Measurements from ENCODE around the gene SENP2. TPM values are rescaled to one million over a fixed set of nuclear protein-coding genes. Genes with fewer than 3 reads are reported as not detected.

The SENP2 gene
- total and polyA plus RNA-seq, 10 of the 15 experiments (the other 5 are each of a cell fraction or from before 2014, with no cell fraction given): 9.0 to 42.7 (median 25.1) TPM

DNA sequence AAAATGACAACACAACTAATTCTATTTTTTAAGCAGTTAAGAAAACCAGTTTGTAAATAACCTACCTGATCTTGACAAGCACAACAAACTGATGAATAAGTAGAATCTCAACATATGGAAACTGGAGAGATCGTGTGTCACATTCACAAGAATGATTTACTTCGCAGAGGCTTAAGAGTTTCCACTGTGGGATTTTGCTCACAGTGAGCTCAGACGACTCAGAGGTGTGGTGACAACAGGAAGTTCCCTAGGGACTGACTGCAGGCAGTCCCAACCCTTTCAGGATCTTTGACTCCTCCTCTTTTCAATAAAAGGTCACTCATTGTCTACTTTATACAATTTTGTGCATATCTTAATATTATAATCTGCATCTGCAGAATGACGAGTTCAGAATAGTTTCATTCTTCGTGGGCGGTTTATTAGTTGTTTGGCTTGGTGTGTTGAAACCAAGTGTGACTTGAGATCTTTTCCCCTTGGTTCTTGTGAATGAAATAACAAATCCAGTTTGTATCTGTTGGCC, 33.7 kb upstream of the SENP2 start, which contains the start of gene LIPH (continued):
- TF ChIP-seq, protein P1, sequence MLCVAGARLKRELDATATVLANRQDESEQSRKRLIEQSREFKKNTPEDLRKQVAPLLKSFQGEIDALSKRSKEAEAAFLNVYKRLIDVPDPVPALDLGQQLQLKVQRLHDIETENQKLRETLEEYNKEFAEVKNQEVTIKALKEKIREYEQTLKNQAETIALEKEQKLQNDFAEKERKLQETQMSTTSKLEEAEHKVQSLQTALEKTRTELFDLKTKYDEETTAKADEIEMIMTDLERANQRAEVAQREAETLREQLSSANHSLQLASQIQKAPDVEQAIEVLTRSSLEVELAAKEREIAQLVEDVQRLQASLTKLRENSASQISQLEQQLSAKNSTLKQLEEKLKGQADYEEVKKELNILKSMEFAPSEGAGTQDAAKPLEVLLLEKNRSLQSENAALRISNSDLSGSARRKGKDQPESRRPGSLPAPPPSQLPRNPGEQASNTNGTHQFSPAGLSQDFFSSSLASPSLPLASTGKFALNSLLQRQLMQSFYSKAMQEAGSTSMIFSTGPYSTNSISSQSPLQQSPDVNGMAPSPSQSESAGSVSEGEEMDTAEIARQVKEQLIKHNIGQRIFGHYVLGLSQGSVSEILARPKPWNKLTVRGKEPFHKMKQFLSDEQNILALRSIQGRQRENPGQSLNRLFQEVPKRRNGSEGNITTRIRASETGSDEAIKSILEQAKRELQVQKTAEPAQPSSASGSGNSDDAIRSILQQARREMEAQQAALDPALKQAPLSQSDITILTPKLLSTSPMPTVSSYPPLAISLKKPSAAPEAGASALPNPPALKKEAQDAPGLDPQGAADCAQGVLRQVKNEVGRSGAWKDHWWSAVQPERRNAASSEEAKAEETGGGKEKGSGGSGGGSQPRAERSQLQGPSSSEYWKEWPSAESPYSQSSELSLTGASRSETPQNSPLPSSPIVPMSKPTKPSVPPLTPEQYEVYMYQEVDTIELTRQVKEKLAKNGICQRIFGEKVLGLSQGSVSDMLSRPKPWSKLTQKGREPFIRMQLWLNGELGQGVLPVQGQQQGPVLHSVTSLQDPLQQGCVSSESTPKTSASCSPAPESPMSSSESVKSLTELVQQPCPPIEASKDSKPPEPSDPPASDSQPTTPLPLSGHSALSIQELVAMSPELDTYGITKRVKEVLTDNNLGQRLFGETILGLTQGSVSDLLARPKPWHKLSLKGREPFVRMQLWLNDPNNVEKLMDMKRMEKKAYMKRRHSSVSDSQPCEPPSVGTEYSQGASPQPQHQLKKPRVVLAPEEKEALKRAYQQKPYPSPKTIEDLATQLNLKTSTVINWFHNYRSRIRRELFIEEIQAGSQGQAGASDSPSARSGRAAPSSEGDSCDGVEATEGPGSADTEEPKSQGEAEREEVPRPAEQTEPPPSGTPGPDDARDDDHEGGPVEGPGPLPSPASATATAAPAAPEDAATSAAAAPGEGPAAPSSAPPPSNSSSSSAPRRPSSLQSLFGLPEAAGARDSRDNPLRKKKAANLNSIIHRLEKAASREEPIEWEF (IDR thresholded peaks at IDR 0.05; ENCODE audit: insufficient replicate concordance, low read depth, low read length): peak; percentile 71
- TF ChIP-seq MXI1 (IDR thresholded peaks at IDR 0.05; ENCODE audit: low read depth, low read length) (0 out of 2 replicates have a peak, but pooled peaks have one; percentile 35), ATF7 (IDR thresholded peaks at IDR 0.05; ENCODE audit: low read depth) (peak; percentile 75), RUNX3 (IDR thresholded peaks at IDR 0.05; ENCODE audit: low read length) (peak; percentile 60; the same call in 1 of the 2 replicates), RCOR1 (conservative IDR thresholded peaks at IDR 0.05; ENCODE audit: low read depth, low read length) (no peak), MTA2 (IDR thresholded peaks at IDR 0.05; ENCODE audit: low read depth) (0 out of 2 replicates have a peak, but pooled peaks have one; percentile 38), POLR2AphosphoS5 (IDR thresholded peaks at IDR 0.05; ENCODE audit: low read length) (peak; percentile 63), EP300 (IDR thresholded peaks at IDR 0.05; ENCODE audit: borderline replicate concordance in 1 of 2, control insufficient read depth in 1 of 2, low read depth in 2 of 2, low read length in 2 of 2) (peak in 1 of 2 experiments; percentile 37; a peak in 1 of 4 replicates), RBBP5 (conservative IDR thresholded peaks at IDR 0.05) (no peak), IKZF1 (conservative IDR thresholded peaks at IDR 0.05) (peak; percentile 78), MEF2A (IDR thresholded peaks at IDR 0.05; ENCODE audit: insufficient read depth, low read depth, low read length) (no peak), MEF2B (IDR thresholded peaks at IDR 0.05; ENCODE audit: partially characterized antibody, poor library complexity, severe bottlenecking) (peak; percentile 96), SIN3A (IDR thresholded peaks at IDR 0.05; ENCODE audit: low read depth, low read length) (no peak), POU2F2 (IDR thresholded peaks at IDR 0.05; ENCODE audit: borderline replicate concordance, low read depth, low read length) (0 out of 3 replicates have a peak, but pooled peaks have one; percentile 18), TAF1 (IDR thresholded peaks at IDR 0.05; ENCODE audit: borderline replicate concordance, low read depth, low read length) (0 out of 2 replicates have a peak, but pooled peaks have one; percentile 28), NBN (IDR thresholded peaks at IDR 0.05) (0 out of 2 replicates have a peak, but pooled peaks have one; percentile 50)
- TF ChIP-seq, protein P2, sequence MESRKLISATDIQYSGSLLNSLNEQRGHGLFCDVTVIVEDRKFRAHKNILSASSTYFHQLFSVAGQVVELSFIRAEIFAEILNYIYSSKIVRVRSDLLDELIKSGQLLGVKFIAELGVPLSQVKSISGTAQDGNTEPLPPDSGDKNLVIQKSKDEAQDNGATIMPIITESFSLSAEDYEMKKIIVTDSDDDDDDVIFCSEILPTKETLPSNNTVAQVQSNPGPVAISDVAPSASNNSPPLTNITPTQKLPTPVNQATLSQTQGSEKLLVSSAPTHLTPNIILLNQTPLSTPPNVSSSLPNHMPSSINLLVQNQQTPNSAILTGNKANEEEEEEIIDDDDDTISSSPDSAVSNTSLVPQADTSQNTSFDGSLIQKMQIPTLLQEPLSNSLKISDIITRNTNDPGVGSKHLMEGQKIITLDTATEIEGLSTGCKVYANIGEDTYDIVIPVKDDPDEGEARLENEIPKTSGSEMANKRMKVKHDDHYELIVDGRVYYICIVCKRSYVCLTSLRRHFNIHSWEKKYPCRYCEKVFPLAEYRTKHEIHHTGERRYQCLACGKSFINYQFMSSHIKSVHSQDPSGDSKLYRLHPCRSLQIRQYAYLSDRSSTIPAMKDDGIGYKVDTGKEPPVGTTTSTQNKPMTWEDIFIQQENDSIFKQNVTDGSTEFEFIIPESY (IDR thresholded peaks at IDR 0.05): no peak
- TF ChIP-seq, protein P3, sequence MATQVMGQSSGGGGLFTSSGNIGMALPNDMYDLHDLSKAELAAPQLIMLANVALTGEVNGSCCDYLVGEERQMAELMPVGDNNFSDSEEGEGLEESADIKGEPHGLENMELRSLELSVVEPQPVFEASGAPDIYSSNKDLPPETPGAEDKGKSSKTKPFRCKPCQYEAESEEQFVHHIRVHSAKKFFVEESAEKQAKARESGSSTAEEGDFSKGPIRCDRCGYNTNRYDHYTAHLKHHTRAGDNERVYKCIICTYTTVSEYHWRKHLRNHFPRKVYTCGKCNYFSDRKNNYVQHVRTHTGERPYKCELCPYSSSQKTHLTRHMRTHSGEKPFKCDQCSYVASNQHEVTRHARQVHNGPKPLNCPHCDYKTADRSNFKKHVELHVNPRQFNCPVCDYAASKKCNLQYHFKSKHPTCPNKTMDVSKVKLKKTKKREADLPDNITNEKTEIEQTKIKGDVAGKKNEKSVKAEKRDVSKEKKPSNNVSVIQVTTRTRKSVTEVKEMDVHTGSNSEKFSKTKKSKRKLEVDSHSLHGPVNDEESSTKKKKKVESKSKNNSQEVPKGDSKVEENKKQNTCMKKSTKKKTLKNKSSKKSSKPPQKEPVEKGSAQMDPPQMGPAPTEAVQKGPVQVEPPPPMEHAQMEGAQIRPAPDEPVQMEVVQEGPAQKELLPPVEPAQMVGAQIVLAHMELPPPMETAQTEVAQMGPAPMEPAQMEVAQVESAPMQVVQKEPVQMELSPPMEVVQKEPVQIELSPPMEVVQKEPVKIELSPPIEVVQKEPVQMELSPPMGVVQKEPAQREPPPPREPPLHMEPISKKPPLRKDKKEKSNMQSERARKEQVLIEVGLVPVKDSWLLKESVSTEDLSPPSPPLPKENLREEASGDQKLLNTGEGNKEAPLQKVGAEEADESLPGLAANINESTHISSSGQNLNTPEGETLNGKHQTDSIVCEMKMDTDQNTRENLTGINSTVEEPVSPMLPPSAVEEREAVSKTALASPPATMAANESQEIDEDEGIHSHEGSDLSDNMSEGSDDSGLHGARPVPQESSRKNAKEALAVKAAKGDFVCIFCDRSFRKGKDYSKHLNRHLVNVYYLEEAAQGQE (IDR thresholded peaks at IDR 0.05; ENCODE audit: low read depth, low read length): no peak
- TF ChIP-seq, protein P4, sequence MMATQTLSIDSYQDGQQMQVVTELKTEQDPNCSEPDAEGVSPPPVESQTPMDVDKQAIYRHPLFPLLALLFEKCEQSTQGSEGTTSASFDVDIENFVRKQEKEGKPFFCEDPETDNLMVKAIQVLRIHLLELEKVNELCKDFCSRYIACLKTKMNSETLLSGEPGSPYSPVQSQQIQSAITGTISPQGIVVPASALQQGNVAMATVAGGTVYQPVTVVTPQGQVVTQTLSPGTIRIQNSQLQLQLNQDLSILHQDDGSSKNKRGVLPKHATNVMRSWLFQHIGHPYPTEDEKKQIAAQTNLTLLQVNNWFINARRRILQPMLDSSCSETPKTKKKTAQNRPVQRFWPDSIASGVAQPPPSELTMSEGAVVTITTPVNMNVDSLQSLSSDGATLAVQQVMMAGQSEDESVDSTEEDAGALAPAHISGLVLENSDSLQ (IDR thresholded peaks at IDR 0.05): peak; percentile 51; the same call in 1 of the 2 replicates

All from GM12878 (cell line).